Neuron (in vitro differentiated cells): ENCODE measurements around the gene MTERF1.

Experiments
- H2AFZ ChIP-seq: one replicate; pipeline ENCODE4 v1.6.1; 2013; ENCODE audit warnings: low read depth, mild to moderate bottlenecking, inconsistent platforms, low read length, moderate library complexity
- H3K27me3 ChIP-seq: one replicate; pipeline ENCODE4 v1.6.1; 2013; ENCODE audit warnings: low read length; ENCODE audit not compliant: insufficient read depth
- H3K36me3 ChIP-seq: one replicate; pipeline ENCODE4 v1.6.1; 2013; ENCODE audit warnings: low read length; ENCODE audit not compliant: insufficient read depth
- H3K4me1 ChIP-seq: one replicate; pipeline ENCODE4 v1.6.1; 2013; ENCODE audit warnings: low read length; ENCODE audit not compliant: insufficient read depth
- H3K4me3 ChIP-seq: 2 replicates; pipeline ENCODE4 v1.5.1; 2013; ENCODE audit warnings: mild to moderate bottlenecking, low read length, moderate library complexity
- H3K9me3 ChIP-seq: one replicate; pipeline ENCODE4 v1.6.1; 2013; ENCODE audit warnings: low read length

Gene MTERF1

GRCh38 chr7:91837397-91838070 lies 43.0 kb downstream of the MTERF1 start:
- Histone ChIP-seq H3K36me3 (no peaks in the 10 kb centered on the region), H3K9me3 (peaks cover 8% of the 10 kb centered on the region), H2AFZ (no peak overlapping the region), H3K4me1 (peaks cover 18% of the 10 kb centered on the region), H3K27me3 (no peaks in the 10 kb centered on the region), H3K4me3 (no peak overlapping the region)

GRCh38 chr7:91835826-91836368 lies 44.6 kb downstream of the MTERF1 start:
- peaks cover 18% of the 10 kb centered on the region for H3K4me1 ChIP-seq
- no peak overlapping the region for H2AFZ ChIP-seq
- H3K27me3 ChIP-seq, result no peaks in the 10 kb centered on the region

GRCh38 chr7:91835091-91835825 lies 45.2 kb downstream of the MTERF1 start:
- Histone ChIP-seq H2AFZ (no peak overlapping the region), H3K9me3 (no peaks in the 10 kb centered on the region), H3K36me3 (no peaks in the 10 kb centered on the region)

More at GRCh38 chr7:91835826-91836368, 44.6 kb downstream of the MTERF1 start:
- H3K36me3 ChIP-seq, result no peaks in the 10 kb centered on the region
- no peaks in the 10 kb centered on the region for H3K9me3 ChIP-seq
- no peak overlapping the region for H3K4me3 ChIP-seq

DNA sequence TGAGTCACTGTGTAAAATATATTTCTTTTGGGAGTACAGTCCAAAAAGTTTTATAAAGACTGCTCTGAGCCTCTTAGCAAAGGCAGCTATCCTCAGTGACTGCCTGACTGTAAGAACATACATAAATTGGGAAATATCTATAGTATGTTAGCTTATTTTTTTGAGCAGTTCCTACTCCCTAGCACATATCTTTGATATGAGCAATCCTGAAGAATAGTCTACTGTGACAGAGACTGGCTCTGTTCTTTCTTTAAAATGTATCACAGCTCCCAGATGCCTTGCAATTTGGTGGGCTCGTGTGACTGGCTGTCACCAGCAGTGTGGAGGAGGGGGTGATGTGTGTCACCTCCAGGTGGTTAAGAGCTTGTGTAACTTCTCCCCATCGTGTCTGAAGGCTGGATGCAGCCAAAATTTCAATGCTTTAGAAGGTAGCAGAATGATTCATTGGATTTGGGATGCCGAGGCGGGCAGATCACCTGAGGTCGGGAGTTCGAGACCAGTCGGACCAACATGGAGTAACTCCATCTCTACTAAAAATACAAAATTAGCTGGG lies 47.9 kb downstream of the MTERF1 start:
- H3K4me3 ChIP-seq, result no peak overlapping the region
- no peak overlapping the region for H2AFZ ChIP-seq
- no peaks in the 10 kb centered on the region for H3K36me3 ChIP-seq

More at GRCh38 chr7:91835091-91835825, 45.2 kb downstream of the MTERF1 start:
- Histone ChIP-seq H3K4me1 (peaks cover 18% of the 10 kb centered on the region), H3K27me3 (no peaks in the 10 kb centered on the region), H3K4me3 (no peak overlapping the region)

GRCh38 chr7:91827169-91827568 lies 53.3 kb downstream of the MTERF1 start:
- H2AFZ ChIP-seq, result no peak overlapping the region
- no peaks in the 10 kb centered on the region for H3K27me3 ChIP-seq
- H3K4me3 ChIP-seq, result no peak overlapping the region
- no peaks in the 10 kb centered on the region for H3K36me3 ChIP-seq
- no peaks in the 10 kb centered on the region for H3K4me1 ChIP-seq
- no peaks in the 10 kb centered on the region for H3K9me3 ChIP-seq

More for the DNA sequence above, 47.9 kb downstream of the MTERF1 start:
- Histone ChIP-seq H3K27me3 (no peaks in the 10 kb centered on the region), H3K4me1 (peaks cover 18% of the 10 kb centered on the region), H3K9me3 (no peaks in the 10 kb centered on the region)

- no peaks in the 10 kb centered on the region for H3K4me1 ChIP-seq
- no peak overlapping the region for H2AFZ ChIP-seq
- no peaks in the 10 kb centered on the region for H3K9me3 ChIP-seq
- H3K4me3 ChIP-seq, result no peak overlapping the region
- no peaks in the 10 kb centered on the region for H3K36me3 ChIP-seq
- H3K27me3 ChIP-seq, result no peaks in the 10 kb centered on the region
Observed at GRCh38 chr7:91826377-91826776, 54.1 kb downstream of the MTERF1 start.

DNA sequence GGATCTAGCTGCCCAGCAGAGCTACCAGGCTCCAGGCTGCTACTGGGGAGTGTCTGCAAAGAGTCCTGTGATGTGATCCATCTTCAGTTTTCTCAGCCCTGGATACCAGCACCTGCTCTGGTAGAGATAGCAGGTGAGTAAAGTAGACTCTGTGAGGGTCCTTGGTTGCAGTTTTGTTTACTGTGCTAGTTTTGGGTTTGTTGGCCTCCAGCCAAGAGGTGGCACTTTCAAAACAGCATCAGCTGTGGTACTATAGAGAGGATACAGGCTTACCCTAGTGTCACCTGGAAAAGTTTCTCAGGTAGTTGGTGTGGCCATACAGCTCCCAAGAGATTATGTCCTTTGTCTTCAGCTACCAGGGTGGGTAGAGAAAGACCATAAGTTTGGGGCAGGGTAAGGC lies 56.3 kb downstream of the MTERF1 start:
- Histone ChIP-seq H3K4me1 (no peaks in the 10 kb centered on the region), H2AFZ (no peak overlapping the region), H3K27me3 (no peaks in the 10 kb centered on the region), H3K9me3 (no peaks in the 10 kb centered on the region), H3K4me3 (no peak overlapping the region), H3K36me3 (no peaks in the 10 kb centered on the region)
